Measurements from ENCODE around the gene STC2.

DNA sequence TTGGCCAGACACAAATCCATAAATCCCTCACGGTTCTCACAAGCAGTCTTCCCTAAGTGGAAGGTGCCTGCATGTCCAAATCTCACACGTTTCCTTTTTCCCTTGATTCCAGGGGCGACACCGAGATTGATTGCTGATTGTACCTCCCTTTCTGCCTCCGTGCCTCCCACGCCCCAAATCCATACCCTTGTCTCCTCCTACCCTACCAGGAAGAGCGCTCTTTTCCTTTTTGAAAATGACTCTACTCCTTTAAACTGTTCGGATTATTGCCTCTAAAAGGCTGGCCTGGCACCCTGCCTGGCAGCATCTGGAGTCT, 4.5 kb downstream of the STC2 start:
- TF ChIP-seq, protein P1, sequence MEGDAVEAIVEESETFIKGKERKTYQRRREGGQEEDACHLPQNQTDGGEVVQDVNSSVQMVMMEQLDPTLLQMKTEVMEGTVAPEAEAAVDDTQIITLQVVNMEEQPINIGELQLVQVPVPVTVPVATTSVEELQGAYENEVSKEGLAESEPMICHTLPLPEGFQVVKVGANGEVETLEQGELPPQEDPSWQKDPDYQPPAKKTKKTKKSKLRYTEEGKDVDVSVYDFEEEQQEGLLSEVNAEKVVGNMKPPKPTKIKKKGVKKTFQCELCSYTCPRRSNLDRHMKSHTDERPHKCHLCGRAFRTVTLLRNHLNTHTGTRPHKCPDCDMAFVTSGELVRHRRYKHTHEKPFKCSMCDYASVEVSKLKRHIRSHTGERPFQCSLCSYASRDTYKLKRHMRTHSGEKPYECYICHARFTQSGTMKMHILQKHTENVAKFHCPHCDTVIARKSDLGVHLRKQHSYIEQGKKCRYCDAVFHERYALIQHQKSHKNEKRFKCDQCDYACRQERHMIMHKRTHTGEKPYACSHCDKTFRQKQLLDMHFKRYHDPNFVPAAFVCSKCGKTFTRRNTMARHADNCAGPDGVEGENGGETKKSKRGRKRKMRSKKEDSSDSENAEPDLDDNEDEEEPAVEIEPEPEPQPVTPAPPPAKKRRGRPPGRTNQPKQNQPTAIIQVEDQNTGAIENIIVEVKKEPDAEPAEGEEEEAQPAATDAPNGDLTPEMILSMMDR (IDR thresholded peaks at IDR 0.05; ENCODE audit: low read length), result no peak
- TF ChIP-seq EZH2 (IDR thresholded peaks at IDR 0.05; ENCODE audit: borderline replicate concordance, low read length), result no peak
